Mucosa of gallbladder (tissue), 1 donor: ENCODE results near the gene GRID1. TPM values are rescaled to one million over a fixed set of nuclear protein-coding genes. Genes with fewer than 3 reads are reported as not detected.

ENCODE experiments used
- DNase-seq: peaks from one replicate; pipeline ENCODE4 v3.0.0-alpha.2; 2020; ENCODE audit warnings: low spot score
- total RNA-seq: library from RNA; stranded (reverse); gene quantifications from one replicate; pipeline ENCODE4 v1.2.1, GENCODE V29; 2021
- donor health status: DM: no; HTN: no; CAD: no.

GRID1 gene
- total RNA-seq, 1 donor from 2014 or later: 6.3 TPM

DNA sequence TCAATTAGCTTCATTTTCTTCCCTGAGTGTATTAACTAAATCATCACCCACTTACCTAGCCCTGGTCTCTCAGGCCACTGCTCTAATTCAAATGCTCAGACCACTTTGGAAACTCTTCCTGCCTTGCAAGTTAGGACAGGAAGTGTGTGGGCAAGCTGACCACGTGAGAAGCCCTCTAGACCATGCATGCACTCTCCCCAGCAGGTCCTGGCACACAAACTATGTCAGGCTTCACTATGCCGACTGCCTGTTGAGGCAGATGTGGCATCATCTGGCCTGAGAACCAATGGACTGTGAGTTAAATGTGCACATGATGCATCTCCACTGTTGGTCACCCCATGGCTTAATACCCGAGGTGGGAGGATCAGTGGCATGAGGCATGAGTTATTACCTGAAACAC lies 439.6 kb downstream of the GRID1 start:
- DNase-seq: no peak

DNA sequence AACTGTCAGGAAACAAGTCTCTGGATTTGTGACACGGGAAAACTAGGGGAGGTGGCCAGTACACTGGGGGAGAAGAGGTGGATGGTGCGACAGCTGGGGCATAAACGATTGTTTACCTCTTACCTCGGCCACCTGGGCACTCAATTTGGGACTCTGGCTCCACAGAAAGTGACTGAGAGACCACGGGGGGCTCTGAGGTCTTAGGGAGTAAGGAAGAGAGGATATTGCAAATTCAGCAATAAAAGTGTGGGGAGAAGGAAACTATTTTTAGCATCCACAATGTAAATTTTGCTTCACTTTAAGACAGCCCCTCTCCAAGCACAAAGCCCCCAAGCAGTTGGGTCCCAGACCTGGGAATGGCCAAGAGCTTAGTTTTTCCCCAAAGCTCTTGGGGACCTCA lies 440.5 kb downstream of the GRID1 start:
- DNase-seq: no peak

DNA sequence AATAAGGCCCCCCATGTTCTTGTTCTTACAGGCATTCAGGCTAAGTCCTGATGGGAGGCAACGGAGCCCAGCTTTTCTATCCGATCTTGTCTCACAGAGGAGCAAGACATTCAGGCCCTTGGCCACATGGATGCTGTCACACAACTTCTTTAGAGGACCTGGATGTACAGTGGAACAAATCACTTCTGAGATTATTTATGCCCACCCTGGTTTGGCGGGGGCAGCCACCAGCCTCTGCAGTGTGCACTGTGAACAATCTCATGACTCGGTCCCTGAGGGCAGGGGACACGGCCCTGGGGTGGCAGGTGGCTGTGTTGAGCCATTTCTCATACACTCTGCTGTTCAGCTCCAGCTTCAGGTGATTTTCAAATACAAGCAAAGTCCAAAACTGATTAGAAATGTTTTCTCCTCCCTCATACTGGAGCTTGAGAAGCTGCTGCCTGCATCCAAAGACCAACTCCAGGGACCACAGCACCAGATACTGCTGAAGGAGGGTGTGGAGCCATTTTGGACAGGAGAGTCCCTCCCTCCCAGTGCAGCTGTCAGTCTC lies 441.3 kb downstream of the GRID1 start:
- DNase-seq: no peak

DNA sequence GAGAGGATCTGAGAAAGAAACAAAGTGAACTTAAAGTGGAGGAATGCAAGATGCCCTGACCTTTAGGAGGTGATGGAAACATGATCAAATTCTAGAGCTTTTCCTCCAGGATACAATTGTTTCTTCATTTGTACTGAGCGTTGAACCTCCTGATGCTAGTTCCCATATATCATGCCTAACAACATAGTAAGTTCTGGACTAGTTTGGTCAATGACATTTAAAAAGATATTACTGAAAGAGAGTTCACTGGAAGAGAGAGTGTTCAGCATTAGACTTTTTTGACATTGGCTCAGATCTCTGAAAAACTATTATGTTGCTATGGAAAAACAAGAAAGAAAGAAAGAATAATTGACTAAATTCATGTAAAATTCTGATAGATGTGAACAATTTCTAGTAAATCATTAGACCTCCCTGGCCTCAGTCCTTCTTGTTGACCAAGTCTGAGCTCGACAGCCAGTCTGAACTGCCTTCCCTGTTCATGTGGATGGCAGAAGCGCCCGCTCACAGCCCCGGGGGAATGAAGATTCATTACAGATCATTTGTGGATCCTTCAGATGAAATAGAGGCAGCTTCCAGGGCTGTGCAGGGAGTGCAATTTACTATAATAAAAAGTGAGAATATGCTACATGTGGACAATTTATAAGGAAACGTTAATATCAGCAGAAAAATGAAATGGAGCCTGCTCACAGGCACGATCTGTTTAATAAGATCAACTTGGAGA lies 442.1 kb downstream of the GRID1 start:
- no peak for DNase-seq

DNA sequence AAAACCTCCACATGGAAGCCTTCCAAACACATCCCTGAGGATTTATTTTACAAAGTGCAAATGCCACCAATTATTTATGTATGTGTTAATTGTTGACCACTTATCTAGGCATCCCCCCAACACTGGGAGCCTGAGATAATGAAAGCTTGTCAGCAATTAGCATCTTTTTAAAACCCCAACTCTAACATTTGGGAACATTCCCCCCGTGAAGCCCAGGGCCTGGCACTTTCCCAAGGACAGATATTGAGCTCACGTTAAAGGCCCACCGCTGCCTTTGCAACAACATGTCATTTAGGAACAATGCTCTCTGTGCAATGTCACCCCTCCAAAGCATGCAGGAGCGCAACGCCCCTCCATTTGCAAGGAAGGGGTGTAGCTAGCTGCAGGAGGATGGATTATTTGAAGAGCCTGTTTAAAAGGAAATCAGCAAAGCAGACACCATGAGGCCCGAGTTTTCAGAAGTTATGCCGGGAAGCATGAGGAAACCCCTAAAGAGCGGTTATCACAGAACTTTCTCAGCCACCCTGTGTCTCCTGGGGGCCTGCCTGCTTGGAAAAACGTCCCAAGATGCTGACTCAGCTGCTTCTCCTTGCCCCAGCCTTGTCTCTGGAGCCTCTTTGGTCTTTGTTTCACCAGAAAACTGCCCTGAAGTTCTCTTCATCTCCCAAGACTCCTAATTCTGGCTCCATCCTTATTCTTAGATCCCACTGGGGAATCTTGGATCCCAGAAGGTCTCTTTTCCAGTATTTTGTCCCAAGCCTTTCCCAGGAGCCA lies 444.1 kb downstream of the GRID1 start:
- no peak for DNase-seq

DNA sequence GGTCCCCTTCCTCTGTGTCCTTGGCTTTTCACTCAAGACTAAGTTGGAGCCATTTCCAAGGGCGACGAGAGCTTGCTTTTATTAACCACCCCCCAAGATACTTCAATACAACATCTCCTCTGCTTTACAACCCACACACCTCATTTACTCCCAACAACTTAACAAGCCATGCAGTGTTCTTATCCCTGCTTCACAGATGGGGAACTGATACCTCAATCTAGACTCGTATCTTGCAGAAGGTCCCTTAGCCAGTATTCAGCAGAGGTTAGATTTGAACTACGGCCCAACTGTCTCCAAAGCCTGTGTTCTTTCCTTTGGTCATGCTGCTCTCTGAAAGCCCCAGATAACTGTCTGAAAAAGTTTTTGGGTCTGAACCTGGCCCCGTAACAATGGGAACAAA lies 444.8 kb downstream of the GRID1 start:
- DNase-seq: no peak

DNA sequence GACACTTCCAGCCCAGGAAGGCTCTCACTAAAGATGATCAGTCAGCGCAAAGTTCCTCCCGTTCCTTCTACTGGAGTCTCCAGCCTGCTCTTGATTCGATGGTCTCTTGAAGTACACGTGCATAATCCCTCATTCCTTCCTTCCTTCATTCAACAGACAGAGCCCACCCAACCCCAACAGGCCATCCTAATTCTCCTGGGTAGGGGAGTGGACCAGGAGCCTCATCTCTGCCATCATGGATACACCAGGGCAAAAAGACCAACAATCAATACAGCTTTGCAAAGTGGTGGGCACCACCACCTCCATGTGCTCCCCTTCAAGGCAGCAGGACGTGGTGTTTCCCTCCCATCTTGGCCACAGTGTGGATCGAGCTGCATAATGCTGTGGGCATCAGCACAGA lies 446.3 kb downstream of the GRID1 start:
- no peak for DNase-seq

DNA sequence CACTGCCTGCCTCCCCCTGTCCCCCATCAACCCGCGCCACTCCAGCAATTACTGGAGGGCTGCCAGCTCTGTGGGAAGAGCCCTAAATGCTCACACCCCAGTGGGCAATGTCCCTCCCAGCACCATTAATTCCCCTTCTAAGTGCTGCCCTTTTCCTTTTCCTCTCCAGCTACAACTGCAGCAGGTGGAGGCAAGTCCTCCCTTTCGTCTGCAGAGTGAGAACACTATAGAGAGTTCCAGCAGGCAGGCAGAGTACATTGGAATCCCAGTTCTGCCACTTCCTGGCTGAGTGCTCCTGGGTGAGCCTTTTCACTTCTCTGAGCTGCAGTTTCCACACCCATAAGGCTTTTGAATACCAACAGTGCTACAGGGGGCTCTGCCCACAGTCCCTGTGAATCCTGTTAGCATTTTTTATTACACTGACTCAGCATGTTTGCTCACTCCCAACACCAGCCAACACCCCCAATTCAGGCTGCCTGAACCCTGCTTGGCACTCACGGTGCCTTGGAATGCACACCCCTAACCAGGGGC lies 447.0 kb downstream of the GRID1 start:
- DNase-seq: no peak

DNA sequence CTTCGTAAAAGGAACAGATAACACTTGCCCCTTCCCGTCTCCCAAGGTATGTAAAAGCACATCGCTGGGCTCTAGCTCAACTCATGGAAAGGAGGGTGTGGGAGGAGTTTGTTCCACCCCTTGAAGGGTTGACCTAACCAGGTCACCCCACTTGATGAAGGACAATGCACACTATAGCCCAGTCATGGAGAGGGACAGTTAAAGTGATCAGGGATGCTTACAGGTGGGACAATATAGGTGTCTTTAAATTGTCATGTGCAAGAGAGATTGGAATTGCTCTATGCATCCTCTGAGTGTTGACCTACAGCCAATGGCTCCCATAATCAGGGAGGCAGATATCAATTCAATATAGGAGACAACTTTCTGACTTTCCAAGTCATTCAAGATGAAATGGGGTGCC lies 448.2 kb downstream of the GRID1 start:
- no peak for DNase-seq

DNA sequence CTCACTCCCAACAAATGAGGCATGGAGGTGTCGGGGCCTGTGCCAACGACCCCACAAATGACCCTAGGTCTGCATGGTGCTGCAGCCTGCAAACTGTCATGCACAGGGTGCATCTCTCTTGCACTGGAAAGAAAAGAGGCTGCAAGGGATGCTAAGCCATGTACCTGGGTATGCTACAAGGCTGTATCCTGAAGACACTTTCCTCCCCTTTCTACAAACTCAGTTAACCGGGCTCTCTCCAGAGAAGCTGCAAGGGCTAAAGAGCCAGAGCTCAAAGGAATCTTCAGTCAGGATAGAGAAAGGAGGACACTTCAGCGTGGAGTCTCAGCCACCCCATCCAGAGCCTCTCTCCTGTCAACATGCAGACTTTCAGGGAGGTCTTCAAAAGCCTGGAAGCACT lies 449.0 kb downstream of the GRID1 start:
- DNase-seq: no peak

DNA sequence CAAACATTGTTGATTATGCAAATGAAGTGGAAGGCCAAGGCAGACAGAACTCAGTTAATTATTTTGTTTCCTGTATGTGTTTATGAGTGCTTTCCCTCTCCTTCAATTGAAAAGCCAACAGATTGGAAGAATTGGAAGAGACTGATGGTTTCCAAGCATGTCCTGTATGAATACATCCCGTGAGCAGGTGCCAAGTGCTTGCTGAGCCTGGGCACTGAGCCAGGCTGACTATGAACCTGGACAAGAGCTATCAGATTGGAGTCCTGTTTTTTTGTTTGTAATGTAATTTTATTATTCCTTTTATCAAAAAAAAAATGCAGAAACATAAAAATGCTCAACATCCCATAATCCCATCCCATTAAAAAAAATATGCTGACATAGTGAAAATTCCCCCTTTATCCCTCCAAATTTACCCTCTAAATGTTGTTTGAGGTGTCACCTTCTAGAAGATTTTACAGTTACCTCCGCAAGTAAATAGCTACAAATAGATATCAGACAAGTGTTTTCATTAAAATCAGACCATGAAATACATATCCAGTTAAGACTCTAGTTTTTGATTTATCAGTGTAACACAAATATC lies 449.5 kb downstream of the GRID1 start:
- no peak for DNase-seq

DNA sequence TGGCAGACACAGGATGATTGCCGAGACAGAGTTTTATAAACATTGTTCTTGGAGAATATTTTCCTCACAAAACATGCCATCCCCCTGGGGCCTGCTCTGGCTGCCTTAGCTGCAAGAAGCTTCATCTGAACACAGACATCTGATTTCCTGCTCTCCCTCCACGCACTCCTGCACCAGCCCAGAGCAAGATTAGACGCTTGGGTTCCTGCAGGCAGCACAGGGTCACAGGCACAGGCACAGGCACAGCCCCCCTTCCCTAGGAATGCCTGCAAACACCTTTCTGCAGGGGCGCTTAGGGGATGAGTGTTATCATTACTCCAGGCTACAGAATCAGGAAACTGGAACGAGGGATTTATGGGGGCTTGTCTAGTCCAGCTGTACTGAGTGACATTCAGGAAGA lies 450.3 kb downstream of the GRID1 start:
- DNase-seq: no peak

DNA sequence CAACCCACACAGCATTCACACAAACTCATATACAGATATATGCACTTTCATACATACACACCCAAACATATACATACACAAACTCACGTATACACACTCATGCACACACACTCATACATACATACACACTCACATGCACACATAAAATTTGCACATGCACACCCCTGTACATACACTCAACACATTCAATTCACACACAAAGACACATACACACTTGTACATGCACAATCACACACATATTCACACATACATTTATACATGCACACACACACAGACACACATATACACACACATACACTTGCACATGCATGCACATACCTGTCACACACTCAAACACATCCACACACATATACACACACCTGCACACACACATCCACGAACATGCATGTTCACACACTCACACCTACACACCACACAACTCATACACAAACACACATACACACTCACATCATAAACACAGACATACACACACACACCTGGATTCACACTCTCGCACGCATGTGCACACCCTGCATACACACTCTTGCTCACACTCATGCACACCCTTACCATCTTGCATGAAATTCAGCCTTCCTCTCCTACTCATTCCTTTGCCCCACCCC lies 451.2 kb downstream of the GRID1 start:
- no peak for DNase-seq

DNA sequence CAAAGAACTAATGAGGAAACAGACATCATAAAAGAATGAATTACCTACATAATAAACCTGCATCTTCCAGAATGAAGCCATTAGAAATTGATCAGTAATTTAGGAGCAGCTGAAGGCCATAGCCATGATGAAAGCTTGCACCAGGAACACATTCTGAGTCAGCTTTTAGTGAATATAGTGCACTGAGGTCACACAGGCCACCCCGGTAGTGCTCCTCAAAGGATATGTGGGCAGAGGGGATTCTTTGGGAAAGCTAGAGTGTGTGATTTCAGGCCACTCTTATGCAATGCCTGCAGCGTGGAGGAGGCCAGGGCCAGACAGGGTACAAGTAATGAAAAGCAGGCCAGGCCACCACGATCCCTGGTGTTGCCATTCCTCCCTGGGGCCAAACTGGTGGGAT lies 451.9 kb downstream of the GRID1 start:
- DNase-seq: no peak

DNA sequence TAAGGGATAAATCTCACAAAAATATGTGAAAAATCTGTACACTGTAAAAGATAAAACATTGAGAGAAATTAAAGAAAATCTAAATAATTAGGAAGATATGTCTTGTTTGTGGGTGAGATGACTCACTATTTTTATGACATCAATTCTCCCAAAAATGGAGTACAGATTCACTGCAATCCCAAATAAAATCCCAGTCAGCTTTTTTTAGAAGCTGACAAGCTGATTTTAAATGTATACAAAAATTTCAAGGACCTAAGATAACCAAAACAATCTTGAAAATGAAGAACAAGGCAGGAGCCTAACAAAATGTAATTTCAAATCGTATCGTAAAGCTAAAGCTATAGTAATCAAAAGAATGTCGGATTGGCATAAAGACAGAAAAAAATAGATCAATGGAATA lies 458.1 kb downstream of the GRID1 start:
- no peak for DNase-seq

DNA sequence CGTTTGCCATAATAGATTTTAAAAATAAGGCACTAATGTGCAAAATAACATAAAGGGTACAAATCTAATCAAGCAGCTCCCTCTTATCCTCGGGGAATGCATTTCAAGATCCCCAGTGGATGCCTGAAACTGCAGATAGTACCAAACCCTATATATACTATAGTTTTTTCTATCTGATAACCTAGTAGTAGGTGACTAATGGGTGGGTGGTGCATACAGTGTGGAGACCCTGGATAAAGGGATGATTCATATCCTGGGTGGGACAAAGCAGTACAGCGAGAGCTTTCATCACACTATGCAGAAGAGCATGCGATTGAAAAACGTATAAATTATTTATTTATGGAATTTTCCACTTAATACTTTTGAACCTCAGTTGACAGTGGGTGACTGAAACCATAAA lies 464.5 kb downstream of the GRID1 start:
- no peak for DNase-seq

DNA sequence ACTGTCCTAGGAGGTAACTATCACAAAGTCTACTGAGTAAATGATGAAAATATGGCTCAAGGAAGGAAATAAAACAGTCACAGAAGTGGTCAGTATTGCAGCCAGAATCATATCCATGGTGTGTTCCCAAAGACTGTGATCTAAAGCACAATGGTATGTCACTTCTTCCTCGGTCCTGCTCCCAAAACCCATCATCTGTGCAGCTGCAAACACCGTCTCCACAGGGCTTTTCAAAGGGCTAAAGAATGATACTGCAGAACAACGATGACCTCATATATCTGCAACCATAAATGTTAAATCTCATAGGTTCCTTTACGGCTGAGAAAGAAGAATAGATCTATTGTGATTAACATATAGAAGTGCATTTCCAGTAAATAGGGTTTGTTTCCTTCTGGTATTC lies 465.0 kb downstream of the GRID1 start:
- no peak for DNase-seq

DNA sequence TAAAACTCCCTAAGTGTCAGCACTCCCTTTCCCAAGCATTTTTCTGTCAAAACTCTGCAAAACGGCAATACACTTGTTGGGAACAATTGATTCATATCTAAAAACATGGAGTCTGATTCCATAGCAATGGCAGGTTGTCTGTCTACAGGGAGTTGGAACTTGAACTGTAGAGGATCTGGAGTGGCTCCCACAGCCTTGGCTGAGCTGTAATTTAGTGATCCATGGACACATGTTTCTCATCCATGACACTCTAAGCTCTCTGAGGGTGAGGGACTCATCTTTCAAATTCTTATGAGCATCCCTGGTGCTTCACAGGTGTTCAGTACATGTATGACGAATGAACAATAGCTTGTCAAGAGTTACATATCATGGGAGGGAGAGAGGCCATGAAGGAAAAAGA lies 466.1 kb downstream of the GRID1 start:
- DNase-seq: no peak

DNA sequence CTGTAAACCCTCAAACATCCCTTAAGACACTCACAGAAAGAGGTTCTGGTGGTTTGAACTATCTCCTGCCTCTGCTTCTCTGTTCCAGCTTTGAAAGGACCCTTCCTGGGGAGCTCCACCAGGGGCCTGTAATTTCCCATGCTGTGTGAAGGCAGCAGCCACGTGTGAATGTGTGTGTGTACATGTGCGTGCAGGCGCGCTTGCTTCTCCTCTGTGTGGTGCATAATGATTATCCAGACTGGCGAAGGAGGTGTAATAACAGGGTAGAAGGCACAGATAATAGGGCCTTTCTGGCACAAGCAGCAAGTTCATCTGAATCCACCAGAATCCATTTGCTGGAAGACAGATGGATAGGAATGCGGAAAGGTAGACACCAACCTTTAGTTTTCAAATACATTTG lies 466.5 kb downstream of the GRID1 start:
- no peak for DNase-seq

DNA sequence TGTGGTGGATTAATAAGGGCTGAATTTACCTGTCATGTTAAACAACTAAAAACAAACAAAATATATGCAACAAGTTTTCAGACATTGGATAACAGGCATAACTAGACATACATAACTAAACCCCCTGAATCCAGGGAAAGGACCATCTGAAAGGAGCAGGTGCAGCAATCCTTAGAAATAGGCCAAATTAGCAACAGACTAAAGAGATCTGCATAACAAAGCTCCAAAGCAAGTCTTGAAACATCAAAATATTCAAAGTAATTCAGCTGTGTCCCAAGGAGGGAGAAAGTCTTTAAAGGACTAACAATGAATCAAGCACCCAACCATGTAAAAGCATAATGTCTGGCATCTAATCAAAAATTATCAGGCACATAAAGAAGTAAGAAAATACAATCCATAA lies 475.1 kb downstream of the GRID1 start:
- DNase-seq: no peak

DNA sequence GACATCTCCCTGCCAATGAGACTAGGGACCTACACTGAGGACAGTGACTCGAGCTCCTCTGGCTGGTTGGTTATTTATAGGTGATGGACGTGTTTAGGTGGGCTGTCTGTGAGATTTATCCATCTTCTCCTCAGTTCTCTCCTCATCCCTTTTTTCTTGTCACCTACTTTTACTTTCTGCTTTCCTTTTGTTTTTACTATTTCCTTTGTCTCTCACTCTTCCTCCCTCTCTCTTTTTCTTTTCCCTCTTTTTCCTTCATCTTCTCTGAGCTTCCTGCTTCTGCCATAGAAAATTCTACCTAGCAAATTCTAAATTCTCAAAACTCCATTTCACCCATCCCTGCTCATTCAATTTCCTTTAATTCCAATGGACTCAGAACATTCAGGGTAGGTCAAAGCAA lies 478.0 kb downstream of the GRID1 start:
- no peak for DNase-seq

DNA sequence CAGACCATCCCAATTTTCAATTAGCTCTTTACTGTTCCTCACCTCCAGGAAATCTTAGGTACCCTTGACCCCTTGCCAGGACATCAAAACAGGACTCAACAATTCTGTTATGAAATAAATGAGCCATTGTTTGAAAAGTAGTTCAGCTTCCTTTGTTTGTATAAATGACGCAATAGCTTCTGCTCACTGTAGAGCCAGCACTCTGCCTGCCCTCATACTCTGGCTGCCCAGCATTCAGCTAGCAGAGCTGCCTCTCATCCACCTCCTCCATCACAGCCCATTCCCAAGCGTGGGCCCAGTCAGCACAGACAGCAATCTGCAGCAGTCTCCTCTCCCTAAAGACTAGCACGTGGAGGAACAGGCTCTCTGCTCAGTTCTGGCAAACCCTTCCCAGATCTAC lies 478.6 kb downstream of the GRID1 start:
- no peak for DNase-seq
